ENCODE data around the gene OVOL1.

The OVOL1 gene

DNA sequence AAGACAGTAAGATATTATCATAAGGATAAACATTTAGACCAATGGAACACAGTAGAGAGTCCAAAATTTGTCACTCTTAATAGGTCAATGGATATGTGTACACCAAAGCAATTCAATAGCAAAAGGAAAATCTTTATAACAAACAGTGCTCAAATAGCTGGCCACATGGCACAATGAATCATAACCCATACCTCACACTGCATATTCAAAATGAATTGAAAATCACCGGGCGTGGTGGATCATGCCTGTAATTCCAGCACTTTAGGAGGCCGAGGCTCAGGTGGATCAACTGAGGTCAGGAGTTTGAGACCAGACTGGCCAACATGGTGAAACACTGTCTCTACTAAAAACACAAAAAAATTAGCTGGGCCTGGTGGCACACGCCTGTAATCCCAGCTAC, 55.3 kb downstream of the OVOL1 start:
- no peak for DNase-seq (ENCODE audit: low read depth, low spot score)
- no peak overlapping the region for H3K4me3 ChIP-seq (ENCODE audit: low read length)

DNA sequence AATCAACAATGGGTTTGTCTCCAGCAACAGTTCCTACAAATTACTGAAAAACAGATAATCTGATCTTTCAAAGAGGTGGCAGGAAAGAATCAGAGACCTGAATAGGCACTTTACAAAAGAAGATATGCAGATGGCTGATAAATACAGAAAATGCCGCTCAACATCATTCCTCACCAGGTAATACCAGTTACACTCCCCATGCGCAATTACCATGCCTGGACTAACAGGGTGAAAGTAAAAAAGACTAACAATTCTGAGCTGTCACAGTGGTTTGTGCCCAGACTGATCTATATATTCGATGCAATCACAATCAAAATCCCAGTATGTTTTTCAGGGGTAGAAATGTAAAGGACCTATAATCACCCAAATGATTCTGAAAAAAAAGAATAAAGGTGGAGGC, 56.9 kb downstream of the OVOL1 start:
- no peak overlapping the region for H3K4me3 ChIP-seq (ENCODE audit: low read length)
- no peak for DNase-seq (ENCODE audit: low read depth, low spot score)

DNA sequence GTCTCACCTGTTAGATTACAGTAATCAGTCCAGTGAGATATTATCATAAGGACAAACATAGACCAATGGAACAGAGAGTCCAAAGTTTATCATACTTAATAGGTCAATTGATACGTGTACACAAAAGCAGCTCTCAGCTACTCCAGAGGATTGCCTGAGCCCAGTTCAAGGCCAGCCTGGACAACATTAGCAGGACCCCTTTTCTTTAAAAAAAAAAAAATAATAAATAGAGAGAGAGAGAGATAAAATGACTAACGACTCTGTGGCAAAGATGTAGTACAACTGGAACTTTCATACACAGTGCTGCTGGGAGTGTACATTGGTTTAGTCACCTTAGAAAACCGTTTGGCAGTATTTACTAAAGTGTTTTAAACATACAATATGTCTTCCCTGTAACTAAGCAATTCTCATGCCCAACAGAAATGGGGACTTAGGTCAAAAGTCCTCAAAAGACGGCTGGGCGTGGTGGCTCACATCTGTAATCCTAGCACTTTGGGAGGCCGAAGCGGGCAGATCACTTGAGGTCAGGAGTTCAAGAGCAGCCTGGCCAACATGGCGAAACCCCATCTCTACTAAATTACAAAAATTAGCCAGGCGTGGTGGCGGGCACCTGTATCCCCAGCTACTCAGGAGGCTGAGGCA, 57.5 kb downstream of the OVOL1 start:
- DNase-seq (ENCODE audit: low read depth, low spot score), result no peak
- no peak overlapping the region for H3K4me3 ChIP-seq (ENCODE audit: low read length)
